Measurements from ENCODE around the gene MCCC2. TPM values are rescaled to one million over a fixed set of nuclear protein-coding genes. Genes with fewer than 3 reads are reported as not detected.
"Not testable (repeated sequence)": the region's sequence is repeated elsewhere in the genome, so short reads cannot be mapped to it uniquely, and the experiment has no call there.

MCCC2 gene
- total RNA-seq, 2 donors from 2014 or later = 42.4 to 48.4 TPM

- H3K27ac ChIP-seq (ENCODE audit: low read depth, low read length) = no peak overlapping the region
- TF ChIP-seq, protein P1, sequence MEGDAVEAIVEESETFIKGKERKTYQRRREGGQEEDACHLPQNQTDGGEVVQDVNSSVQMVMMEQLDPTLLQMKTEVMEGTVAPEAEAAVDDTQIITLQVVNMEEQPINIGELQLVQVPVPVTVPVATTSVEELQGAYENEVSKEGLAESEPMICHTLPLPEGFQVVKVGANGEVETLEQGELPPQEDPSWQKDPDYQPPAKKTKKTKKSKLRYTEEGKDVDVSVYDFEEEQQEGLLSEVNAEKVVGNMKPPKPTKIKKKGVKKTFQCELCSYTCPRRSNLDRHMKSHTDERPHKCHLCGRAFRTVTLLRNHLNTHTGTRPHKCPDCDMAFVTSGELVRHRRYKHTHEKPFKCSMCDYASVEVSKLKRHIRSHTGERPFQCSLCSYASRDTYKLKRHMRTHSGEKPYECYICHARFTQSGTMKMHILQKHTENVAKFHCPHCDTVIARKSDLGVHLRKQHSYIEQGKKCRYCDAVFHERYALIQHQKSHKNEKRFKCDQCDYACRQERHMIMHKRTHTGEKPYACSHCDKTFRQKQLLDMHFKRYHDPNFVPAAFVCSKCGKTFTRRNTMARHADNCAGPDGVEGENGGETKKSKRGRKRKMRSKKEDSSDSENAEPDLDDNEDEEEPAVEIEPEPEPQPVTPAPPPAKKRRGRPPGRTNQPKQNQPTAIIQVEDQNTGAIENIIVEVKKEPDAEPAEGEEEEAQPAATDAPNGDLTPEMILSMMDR (conservative IDR thresholded peaks at IDR 0.05) = no peak
- H3K27me3 ChIP-seq (ENCODE audit: control insufficient read depth, insufficient read depth, low read length, poor library complexity, severe bottlenecking) = no peaks in the 10 kb centered on the region
- Mint-ChIP-seq H3K4me3 (no peak overlapping the region), H3K36me3 (ENCODE audit: low read depth) (peaks cover 55% of the 10 kb centered on the region), H3K9me3 (peaks cover 15% of the 10 kb centered on the region), H3K27me3 (ENCODE audit: insufficient read depth) (no peaks in the 10 kb centered on the region), H3K4me1 (no peaks in the 10 kb centered on the region), H3K27ac (no peak overlapping the region)
- no peaks in the 10 kb centered on the region for H3K4me1 ChIP-seq (ENCODE audit: control insufficient read depth, insufficient read depth, low read length)
- no peak overlapping the region for H3K4me3 ChIP-seq (ENCODE audit: low read length)
- WGBS, 2 experiments (ENCODE audit: insufficient coverage in 1 of 2, insufficient read length in 1 of 2) = 93% methylated on average over 3 of the region's 3 CpGs; no CpG with 5 or more reads in 1 of the 2 experiments
- no peak overlapping the region for H3K9ac ChIP-seq (ENCODE audit: extremely low read depth, low read length, poor library complexity, severe bottlenecking)
- no peak for DNase-seq
- peaks cover 19% of the 10 kb centered on the region for H3K9me3 ChIP-seq (ENCODE audit: control insufficient read depth, low read length)
- H3K36me3 ChIP-seq (ENCODE audit: control insufficient read depth, insufficient read depth, low read length) = peaks cover 40% of the 10 kb centered on the region
Observed at GRCh38 chr5:71640408-71640807, 53.3 kb downstream of the MCCC2 start.

DNA sequence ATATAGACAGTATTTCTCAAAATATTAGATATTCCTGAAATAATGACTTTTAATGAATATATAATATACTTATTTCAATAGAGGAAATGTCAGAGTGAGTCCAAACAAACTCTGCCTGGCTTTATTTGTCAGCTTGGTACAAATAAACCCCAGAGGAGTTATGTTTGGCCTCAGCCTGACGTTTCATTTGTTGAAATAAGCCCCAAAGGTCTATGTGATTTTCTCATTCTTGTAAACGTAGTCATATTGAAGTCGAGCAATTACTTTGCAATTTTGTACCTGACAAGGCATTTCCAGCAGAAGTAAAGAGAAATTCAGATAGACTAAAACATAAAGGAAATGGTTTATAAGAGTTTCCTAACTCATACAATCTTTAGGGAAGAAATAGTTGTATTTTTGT is 57.9 kb downstream of the MCCC2 start:
- Mint-ChIP-seq H3K27me3 (ENCODE audit: insufficient read depth) (no peaks in the 10 kb centered on the region), H3K9me3 (no peaks in the 10 kb centered on the region), H3K27ac (no peak overlapping the region), H3K4me1 (no peaks in the 10 kb centered on the region), H3K4me3 (no peak overlapping the region), H3K36me3 (ENCODE audit: low read depth) (peaks cover 51% of the 10 kb centered on the region)
- 91 to 95% methylated on average over 3 of the region's 3 CpGs for WGBS, 2 experiments (ENCODE audit: insufficient coverage in 1 of 2, insufficient read length in 1 of 2)
- Histone ChIP-seq H3K36me3 (ENCODE audit: control insufficient read depth, insufficient read depth, low read length) (peaks cover 26% of the 10 kb centered on the region), H3K4me3 (ENCODE audit: low read length) (no peak overlapping the region), H3K4me1 (ENCODE audit: control insufficient read depth, insufficient read depth, low read length) (no peaks in the 10 kb centered on the region), H3K9ac (ENCODE audit: extremely low read depth, low read length, poor library complexity, severe bottlenecking) (no peak overlapping the region), H3K9me3 (ENCODE audit: control insufficient read depth, low read length) (no peaks in the 10 kb centered on the region), H3K27ac (ENCODE audit: low read depth, low read length) (no peak overlapping the region), H3K27me3 (ENCODE audit: control insufficient read depth, insufficient read depth, low read length, poor library complexity, severe bottlenecking) (no peaks in the 10 kb centered on the region)
- TF ChIP-seq, protein P1 (conservative IDR thresholded peaks at IDR 0.05) = no peak
- DNase-seq = no peak

DNA sequence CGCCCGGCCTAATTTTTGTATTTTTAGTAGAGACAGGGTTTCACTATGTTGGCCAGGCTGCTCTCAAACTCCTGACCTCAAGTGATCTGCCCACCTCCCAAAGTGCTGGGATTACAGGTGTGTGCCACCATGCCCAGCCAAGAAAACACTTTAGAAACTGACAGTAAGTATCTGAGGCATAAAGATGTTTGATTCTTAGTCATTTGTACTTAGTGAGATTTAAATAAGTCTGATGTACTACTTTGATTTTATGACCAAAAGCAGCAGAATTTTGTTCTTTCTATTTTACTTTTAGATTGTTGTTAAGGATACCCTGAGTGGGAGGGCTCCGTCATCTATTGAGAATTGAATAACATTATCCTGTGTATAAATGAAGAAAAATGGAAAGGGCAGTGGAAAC is 63.8 kb downstream of the MCCC2 start:
- H3K36me3 ChIP-seq (ENCODE audit: control insufficient read depth, insufficient read depth, low read length) = peaks cover 33% of the 10 kb centered on the region
- not testable (repeated sequence) for H3K27me3 Mint-ChIP-seq (ENCODE audit: insufficient read depth); H3K27ac Mint-ChIP-seq; H3K9ac ChIP-seq (ENCODE audit: extremely low read depth, low read length, poor library complexity, severe bottlenecking); H3K4me3 Mint-ChIP-seq; DNase-seq; H3K27me3 ChIP-seq (ENCODE audit: control insufficient read depth, insufficient read depth, low read length, poor library complexity, severe bottlenecking); H3K4me3 ChIP-seq (ENCODE audit: low read length); H3K9me3 Mint-ChIP-seq; H3K9me3 ChIP-seq (ENCODE audit: control insufficient read depth, low read length); H3K4me1 Mint-ChIP-seq; H3K4me1 ChIP-seq (ENCODE audit: control insufficient read depth, insufficient read depth, low read length); H3K27ac ChIP-seq (ENCODE audit: low read depth, low read length)
- 99 to 100% methylated on average over 2 to 3 of the region's 3 CpGs for WGBS, 2 experiments (ENCODE audit: insufficient coverage in 1 of 2, insufficient read length in 1 of 2)
- peaks cover 52% of the 10 kb centered on the region for H3K36me3 Mint-ChIP-seq (ENCODE audit: low read depth)

- Histone ChIP-seq H3K4me1 (ENCODE audit: control insufficient read depth, insufficient read depth, low read length) (no peaks in the 10 kb centered on the region), H3K27ac (ENCODE audit: low read depth, low read length) (peak overlapping the region; percentile 36), H3K9ac (ENCODE audit: extremely low read depth, low read length, poor library complexity, severe bottlenecking) (no peak overlapping the region), H3K27me3 (ENCODE audit: control insufficient read depth, insufficient read depth, low read length, poor library complexity, severe bottlenecking) (no peaks in the 10 kb centered on the region), H3K4me3 (ENCODE audit: low read length) (no peak overlapping the region), H3K9me3 (ENCODE audit: control insufficient read depth, low read length) (no peaks in the 10 kb centered on the region), H3K36me3 (ENCODE audit: control insufficient read depth, insufficient read depth, low read length) (peaks cover 33% of the 10 kb centered on the region)
- Mint-ChIP-seq H3K27me3 (ENCODE audit: insufficient read depth) (peaks cover 2% of the 10 kb centered on the region), H3K4me3 (no peak overlapping the region), H3K36me3 (ENCODE audit: low read depth) (peaks cover 50% of the 10 kb centered on the region), H3K4me1 (no peaks in the 10 kb centered on the region), H3K27ac (no peak overlapping the region), H3K9me3 (no peaks in the 10 kb centered on the region)
- 95 to 100% methylated on average over 1 to 3 of the region's 3 CpGs for WGBS, 2 experiments (ENCODE audit: insufficient coverage in 1 of 2, insufficient read length in 1 of 2)
- TF ChIP-seq, protein P1 (conservative IDR thresholded peaks at IDR 0.05) = no peak
- DNase-seq = no peak
Observed at GRCh38 chr5:71651579-71651978, 64.4 kb downstream of the MCCC2 start.

Measured in endodermal cell (in vitro differentiated cells).